Breast epithelium (tissue), 3 donors: Measurements from ENCODE around the gene CHPF.

ENCODE experiments used
- POLR2A ChIP-seq: fragments of 450-650 bp; IDR thresholded peaks from one replicate; pipeline ENCODE4 v1.6.1; 2016; ENCODE audit warnings: antibody characterized with exemption, mild to moderate bottlenecking, moderate library complexity
- POLR2AphosphoS5 ChIP-seq, 3 donors: sonication (generic); formaldehyde crosslinking; IDR thresholded peaks; one replicate each; pipeline ENCODE4 v1.6.1; 2017; ENCODE audit warnings: antibody characterized with exemption in 3 of 3
- TF ChIP-seq, protein P1 (sequence below), 3 donors: fragments of 450-650 bp; IDR thresholded peaks; one replicate each; pipeline ENCODE4 v1.5.1; 2016 to 2017; ENCODE audit warnings: antibody characterized with exemption in 3 of 3, mild to moderate bottlenecking in 3 of 3, moderate library complexity in 3 of 3

DNA sequence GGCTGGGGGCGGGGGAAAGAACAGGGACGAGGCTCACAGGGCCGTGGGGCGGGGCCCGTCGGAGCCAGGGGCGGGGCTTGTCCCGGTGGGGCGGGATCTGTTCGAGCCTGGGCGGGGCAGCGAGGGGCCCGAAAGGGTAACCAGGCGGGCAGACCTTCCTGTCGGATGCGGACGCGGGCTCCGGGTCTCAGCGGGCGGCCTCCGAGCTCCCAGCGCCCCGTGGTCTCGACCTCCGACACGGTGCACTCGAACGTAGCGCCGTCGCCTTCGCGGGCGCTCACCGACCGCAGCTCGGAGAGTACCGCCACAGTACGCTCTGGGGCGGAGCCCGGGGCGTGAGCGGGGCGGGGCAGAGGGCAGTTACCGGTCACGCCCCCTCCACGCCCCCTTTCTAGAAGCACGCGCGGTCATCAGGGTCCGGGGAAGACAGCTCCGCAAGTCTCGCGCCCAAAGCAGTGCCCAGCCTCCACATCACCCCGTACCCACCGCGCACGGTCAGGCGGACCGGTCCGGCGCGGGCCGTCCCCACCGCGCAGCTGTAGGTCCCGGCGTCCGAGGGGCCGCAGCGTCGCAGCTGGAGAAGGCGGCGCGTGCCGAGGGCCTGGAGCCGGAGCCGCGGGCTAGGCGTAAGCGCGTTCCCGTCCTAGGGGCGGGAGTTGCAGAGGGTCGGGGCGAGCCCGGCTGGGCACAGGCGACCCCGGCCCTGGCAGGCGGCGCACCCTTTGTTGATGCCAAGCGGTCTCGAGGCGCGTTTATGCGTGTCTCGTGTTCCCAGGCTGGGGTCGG, 9.0 kb upstream of the CHPF start:
- TF ChIP-seq, protein P1, sequence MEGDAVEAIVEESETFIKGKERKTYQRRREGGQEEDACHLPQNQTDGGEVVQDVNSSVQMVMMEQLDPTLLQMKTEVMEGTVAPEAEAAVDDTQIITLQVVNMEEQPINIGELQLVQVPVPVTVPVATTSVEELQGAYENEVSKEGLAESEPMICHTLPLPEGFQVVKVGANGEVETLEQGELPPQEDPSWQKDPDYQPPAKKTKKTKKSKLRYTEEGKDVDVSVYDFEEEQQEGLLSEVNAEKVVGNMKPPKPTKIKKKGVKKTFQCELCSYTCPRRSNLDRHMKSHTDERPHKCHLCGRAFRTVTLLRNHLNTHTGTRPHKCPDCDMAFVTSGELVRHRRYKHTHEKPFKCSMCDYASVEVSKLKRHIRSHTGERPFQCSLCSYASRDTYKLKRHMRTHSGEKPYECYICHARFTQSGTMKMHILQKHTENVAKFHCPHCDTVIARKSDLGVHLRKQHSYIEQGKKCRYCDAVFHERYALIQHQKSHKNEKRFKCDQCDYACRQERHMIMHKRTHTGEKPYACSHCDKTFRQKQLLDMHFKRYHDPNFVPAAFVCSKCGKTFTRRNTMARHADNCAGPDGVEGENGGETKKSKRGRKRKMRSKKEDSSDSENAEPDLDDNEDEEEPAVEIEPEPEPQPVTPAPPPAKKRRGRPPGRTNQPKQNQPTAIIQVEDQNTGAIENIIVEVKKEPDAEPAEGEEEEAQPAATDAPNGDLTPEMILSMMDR (IDR thresholded peaks at IDR 0.05): no peak
- TF ChIP-seq POLR2AphosphoS5 (IDR thresholded peaks at IDR 0.05) (no peak), POLR2A (no peak)
